SK-N-SH (cell line): ENCODE data around the gene C19orf47.

ENCODE experiments used
- EZH2phosphoT487 ChIP-seq: fragments of 200-600 bp; sonication (generic); IDR thresholded peaks from 2 replicates; pipeline ENCODE4 v1.6.1; 2017; ENCODE audit warnings: low read depth, mixed run types, mild to moderate bottlenecking, antibody characterized with exemption, moderate library complexity, borderline replicate concordance
- RCOR1 ChIP-seq: fragments of 150-350 bp; IDR thresholded peaks from 2 replicates; pipeline ENCODE4 v1.6.1; 2017; ENCODE audit warnings: antibody characterized with exemption, low read length
- TEAD4 ChIP-seq: IDR thresholded peaks from 2 replicates; pipeline ENCODE4 v1.4.0; 2012; ENCODE audit warnings: mild to moderate bottlenecking, borderline replicate concordance; ENCODE audit not compliant: insufficient read depth
- TF ChIP-seq, protein P1 (sequence below): fragments of 200-600 bp; sonication (generic); IDR thresholded peaks from 2 replicates; pipeline ENCODE4 v1.6.1; 2017; ENCODE audit warnings: antibody characterized with exemption, mild to moderate bottlenecking, moderate library complexity
- TF ChIP-seq, protein P2 (sequence below): IDR thresholded peaks from 2 replicates; pipeline ENCODE4 v1.4.0; 2012; ENCODE audit warnings: low read depth, borderline replicate concordance
- TF ChIP-seq, protein P3 (sequence below): fragments of 150-350 bp; IDR thresholded peaks from 2 replicates; pipeline ENCODE4 v1.6.1; 2017; ENCODE audit warnings: antibody characterized with exemption, low read length, low read depth, borderline replicate concordance

DNA sequence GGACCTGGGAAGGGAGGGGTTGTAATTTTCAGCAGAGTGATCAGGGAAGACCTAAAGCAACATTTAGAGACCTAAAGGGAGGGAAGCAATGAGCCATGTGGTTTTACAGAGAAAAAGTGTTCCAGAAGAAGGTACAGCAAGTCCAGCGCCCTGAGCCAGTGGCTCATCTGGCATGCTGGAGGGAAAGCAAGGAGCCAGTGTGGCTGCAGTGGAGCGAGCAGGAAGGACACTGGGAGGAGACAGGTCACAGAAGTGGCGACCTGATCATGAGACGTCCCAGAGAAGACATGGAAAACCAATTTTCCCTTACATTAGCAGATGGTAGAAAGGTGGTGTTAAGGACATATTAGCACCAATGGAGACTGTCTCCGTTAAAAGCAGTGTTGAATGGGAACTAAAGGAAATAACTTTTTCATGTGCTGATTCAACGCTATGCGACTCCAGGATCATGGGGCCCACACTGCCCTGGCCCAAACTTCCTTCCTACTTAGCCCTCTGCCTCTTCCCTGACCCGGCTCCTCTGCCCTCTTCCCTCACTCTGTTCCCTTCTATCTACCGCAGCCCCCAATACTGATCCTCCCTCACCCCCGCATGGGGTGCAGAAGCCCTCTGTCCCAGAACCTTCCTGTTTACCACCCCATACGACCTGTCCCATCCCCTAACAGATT, 5.4 kb downstream of the C19orf47 start:
- TF ChIP-seq, protein P1, sequence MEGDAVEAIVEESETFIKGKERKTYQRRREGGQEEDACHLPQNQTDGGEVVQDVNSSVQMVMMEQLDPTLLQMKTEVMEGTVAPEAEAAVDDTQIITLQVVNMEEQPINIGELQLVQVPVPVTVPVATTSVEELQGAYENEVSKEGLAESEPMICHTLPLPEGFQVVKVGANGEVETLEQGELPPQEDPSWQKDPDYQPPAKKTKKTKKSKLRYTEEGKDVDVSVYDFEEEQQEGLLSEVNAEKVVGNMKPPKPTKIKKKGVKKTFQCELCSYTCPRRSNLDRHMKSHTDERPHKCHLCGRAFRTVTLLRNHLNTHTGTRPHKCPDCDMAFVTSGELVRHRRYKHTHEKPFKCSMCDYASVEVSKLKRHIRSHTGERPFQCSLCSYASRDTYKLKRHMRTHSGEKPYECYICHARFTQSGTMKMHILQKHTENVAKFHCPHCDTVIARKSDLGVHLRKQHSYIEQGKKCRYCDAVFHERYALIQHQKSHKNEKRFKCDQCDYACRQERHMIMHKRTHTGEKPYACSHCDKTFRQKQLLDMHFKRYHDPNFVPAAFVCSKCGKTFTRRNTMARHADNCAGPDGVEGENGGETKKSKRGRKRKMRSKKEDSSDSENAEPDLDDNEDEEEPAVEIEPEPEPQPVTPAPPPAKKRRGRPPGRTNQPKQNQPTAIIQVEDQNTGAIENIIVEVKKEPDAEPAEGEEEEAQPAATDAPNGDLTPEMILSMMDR, result no peak
- TF ChIP-seq RCOR1 (no peak), EZH2phosphoT487 (no peak), TEAD4 (no peak)
- TF ChIP-seq, protein P2, sequence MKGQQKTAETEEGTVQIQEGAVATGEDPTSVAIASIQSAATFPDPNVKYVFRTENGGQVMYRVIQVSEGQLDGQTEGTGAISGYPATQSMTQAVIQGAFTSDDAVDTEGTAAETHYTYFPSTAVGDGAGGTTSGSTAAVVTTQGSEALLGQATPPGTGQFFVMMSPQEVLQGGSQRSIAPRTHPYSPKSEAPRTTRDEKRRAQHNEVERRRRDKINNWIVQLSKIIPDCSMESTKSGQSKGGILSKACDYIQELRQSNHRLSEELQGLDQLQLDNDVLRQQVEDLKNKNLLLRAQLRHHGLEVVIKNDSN, result no peak
- TF ChIP-seq, protein P3, sequence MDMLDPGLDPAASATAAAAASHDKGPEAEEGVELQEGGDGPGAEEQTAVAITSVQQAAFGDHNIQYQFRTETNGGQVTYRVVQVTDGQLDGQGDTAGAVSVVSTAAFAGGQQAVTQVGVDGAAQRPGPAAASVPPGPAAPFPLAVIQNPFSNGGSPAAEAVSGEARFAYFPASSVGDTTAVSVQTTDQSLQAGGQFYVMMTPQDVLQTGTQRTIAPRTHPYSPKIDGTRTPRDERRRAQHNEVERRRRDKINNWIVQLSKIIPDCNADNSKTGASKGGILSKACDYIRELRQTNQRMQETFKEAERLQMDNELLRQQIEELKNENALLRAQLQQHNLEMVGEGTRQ, result no peak
